Mesothelial cell of epicardium (in vitro differentiated cells): ENCODE measurements around the gene ABCG4. TPM values are rescaled to one million over a fixed set of nuclear protein-coding genes. Genes with fewer than 3 reads are reported as not detected.
A peak's percentile ranks its signal among the peaks of the same experiment; 100 is the strongest.
"Not testable (repeated sequence)": the region's sequence is repeated elsewhere in the genome, so short reads cannot be mapped to it uniquely, and the experiment has no call there.

ENCODE experiments used
- DNase-seq, 2 experiments: peaks; one replicate each; pipeline ENCODE4 v3.0.0; 2021; ENCODE audit warnings: low spot score in 2 of 2; ENCODE audit not compliant: unreplicated experiment in 2 of 2
- H3K27ac Mint-ChIP-seq: 2 replicates; pipeline ENCODE4 v1.8.0; 2021; ENCODE audit warnings: mixed read lengths
- H3K27me3 Mint-ChIP-seq: 2 replicates; pipeline ENCODE4 v1.8.0; 2021; ENCODE audit warnings: low read depth, mixed read lengths
- H3K36me3 Mint-ChIP-seq: 2 replicates; pipeline ENCODE4 v1.8.0; 2021; ENCODE audit warnings: mixed read lengths
- H3K4me1 Mint-ChIP-seq: 2 replicates; pipeline ENCODE4 v1.8.0; 2021; ENCODE audit warnings: mixed read lengths
- H3K4me3 Mint-ChIP-seq: 2 replicates; pipeline ENCODE4 v1.8.0; 2021; ENCODE audit warnings: mild to moderate bottlenecking, moderate library complexity, mixed read lengths
- H3K9me3 Mint-ChIP-seq: 2 replicates; pipeline ENCODE4 v1.8.0; 2021; ENCODE audit warnings: mixed read lengths
- total RNA-seq: library from RNA; stranded (reverse); gene quantifications from 3 replicates; pipeline ENCODE4 v1.2.1, GENCODE V29; 2021
- TF ChIP-seq, protein P1 (sequence below): fragments of 200-600 bp; sonication (generic); IDR thresholded peaks from one replicate; pipeline ENCODE4 v1.5.0; 2021; ENCODE audit warnings: antibody characterized with exemption; ENCODE audit not compliant: unreplicated experiment

ABCG4 gene
- total RNA-seq = 1.9 to 2.6 TPM (median 2.0 TPM) in 3 replicates

GRCh38 chr11:119149018-119149785, at the start of gene ABCG4:
Gene ABCG4, plus strand, starts transcription at chr11:119149052. Its CDS starts 914 bp downstream, at chr11:119149966.
- Mint-ChIP-seq H3K27ac (no peak within 1 kb of the TSS), H3K36me3 (no peaks in the 10 kb centered on the region), H3K27me3 (peaks cover 80% of the 10 kb centered on the region), H3K4me1 (peaks cover 2% of the 10 kb centered on the region), H3K4me3 (peak within 1 kb of the TSS; percentile 67), H3K9me3 (no peaks in the 10 kb centered on the region)
- DNase-seq = peak in 1 of 2 experiments; percentile 54
- TF ChIP-seq, protein P1, sequence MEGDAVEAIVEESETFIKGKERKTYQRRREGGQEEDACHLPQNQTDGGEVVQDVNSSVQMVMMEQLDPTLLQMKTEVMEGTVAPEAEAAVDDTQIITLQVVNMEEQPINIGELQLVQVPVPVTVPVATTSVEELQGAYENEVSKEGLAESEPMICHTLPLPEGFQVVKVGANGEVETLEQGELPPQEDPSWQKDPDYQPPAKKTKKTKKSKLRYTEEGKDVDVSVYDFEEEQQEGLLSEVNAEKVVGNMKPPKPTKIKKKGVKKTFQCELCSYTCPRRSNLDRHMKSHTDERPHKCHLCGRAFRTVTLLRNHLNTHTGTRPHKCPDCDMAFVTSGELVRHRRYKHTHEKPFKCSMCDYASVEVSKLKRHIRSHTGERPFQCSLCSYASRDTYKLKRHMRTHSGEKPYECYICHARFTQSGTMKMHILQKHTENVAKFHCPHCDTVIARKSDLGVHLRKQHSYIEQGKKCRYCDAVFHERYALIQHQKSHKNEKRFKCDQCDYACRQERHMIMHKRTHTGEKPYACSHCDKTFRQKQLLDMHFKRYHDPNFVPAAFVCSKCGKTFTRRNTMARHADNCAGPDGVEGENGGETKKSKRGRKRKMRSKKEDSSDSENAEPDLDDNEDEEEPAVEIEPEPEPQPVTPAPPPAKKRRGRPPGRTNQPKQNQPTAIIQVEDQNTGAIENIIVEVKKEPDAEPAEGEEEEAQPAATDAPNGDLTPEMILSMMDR = no peak

DNA sequence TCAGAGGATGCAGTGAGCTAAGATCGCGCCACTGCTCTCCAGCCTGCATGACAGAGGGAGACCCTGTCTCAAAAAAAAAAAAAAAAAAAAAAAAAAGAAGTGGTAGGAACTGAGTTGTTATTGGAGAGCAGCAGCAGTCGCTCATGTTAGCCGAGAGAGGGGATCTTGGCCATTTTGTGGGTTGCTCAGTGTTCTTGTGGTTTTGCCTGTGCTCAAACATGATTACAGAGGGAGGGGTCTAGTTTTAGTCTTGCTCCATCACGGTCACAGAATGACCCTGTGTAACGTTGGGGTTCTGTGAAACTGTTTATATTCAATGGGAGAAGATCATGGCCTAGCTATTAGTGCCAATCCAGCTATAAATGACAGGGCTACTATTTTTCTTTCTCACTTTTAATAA, 49.1 kb upstream of the ABCG4 start:
- peaks cover 20% of the 10 kb centered on the region for H3K36me3 Mint-ChIP-seq
- no peak overlapping the region for H3K4me3 Mint-ChIP-seq
- TF ChIP-seq, protein P1 = no peak
- DNase-seq = no peak
- no peaks in the 10 kb centered on the region for H3K9me3 Mint-ChIP-seq
- peaks cover 38% of the 10 kb centered on the region for H3K4me1 Mint-ChIP-seq
- H3K27me3 Mint-ChIP-seq = no peaks in the 10 kb centered on the region
- H3K27ac Mint-ChIP-seq = no peak overlapping the region

GRCh38 chr11:119100246-119100970, 48.4 kb upstream of the ABCG4 start:
- H3K36me3 Mint-ChIP-seq = peaks cover 20% of the 10 kb centered on the region
- DNase-seq = no peak
- TF ChIP-seq, protein P1 = no peak
- H3K4me3 Mint-ChIP-seq = peak overlapping the region; percentile 80
- H3K27me3 Mint-ChIP-seq = no peaks in the 10 kb centered on the region
- peak overlapping the region; percentile 77 for H3K27ac Mint-ChIP-seq
- no peaks in the 10 kb centered on the region for H3K9me3 Mint-ChIP-seq
- peaks cover 42% of the 10 kb centered on the region for H3K4me1 Mint-ChIP-seq

DNA sequence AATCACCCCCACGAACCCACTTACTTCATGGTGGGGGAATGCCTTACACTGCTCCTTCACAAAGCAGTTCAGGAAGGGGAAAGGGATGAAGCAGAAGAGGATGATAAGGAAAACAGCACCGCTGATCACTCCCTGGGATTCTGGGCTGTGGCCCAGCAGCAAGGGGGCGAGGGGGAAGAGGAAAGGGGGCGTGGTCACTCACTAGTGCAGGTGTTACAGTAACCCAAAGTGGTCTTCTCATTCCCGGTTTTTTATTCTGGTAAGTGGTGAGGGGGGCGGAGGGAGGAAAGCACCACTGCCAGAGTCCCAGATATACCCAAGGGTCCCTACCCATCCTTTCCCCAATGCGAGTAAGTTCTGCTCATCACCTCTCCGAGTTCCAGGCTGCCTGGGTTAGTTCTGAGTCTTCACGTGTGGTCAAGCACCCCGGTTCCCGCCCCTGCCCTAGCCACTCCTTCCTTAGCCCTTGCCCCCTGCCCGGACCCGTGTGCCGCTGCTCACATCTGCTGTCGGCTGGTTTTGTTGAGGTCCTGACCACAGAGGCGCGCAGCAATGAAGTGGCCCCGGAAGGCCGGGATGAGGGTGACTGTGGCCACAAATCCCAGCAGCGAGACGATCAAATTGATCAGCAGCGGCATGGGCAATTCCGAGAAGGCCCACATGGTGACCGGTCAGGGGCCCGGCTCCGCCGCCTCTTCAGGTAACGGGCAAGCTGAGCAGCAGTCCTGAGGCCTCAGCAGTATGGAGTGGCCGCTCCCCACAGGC, 47.7 kb upstream of the ABCG4 start:
- peaks cover 20% of the 10 kb centered on the region for H3K36me3 Mint-ChIP-seq
- H3K27me3 Mint-ChIP-seq = no peaks in the 10 kb centered on the region
- H3K4me3 Mint-ChIP-seq = peak overlapping the region; percentile 80
- peak overlapping the region; percentile 100 for H3K27ac Mint-ChIP-seq
- TF ChIP-seq, protein P1 = no peak
- DNase-seq = no peak
- H3K9me3 Mint-ChIP-seq = no peaks in the 10 kb centered on the region
- peaks cover 40% of the 10 kb centered on the region for H3K4me1 Mint-ChIP-seq

GRCh38 chr11:119101759-119102423, 47.0 kb upstream of the ABCG4 start, which contains the start of gene DPAGT1:
Gene DPAGT1, minus strand, starts transcription at chr11:119101853. Its CDS starts 198 bp downstream, at chr11:119101655.
- peaks cover 48% of the 10 kb centered on the region for H3K4me1 Mint-ChIP-seq
- peak within 1 kb of the TSS; percentile 100 for H3K27ac Mint-ChIP-seq
- H3K9me3 Mint-ChIP-seq = no peaks in the 10 kb centered on the region
- peak; percentile 55 to 77 for DNase-seq
- peak within 1 kb of the TSS; percentile 80 for H3K4me3 Mint-ChIP-seq
- TF ChIP-seq, protein P1 = no peak
- H3K36me3 Mint-ChIP-seq = peaks cover 15% of the 10 kb centered on the region
- H3K27me3 Mint-ChIP-seq = no peaks in the 10 kb centered on the region

GRCh38 chr11:119103161-119103664, 45.6 kb upstream of the ABCG4 start:
- DNase-seq, H3K27me3 Mint-ChIP-seq, H3K9me3 Mint-ChIP-seq, H3K36me3 Mint-ChIP-seq: not testable (repeated sequence)
- peaks cover 52% of the 10 kb centered on the region for H3K4me1 Mint-ChIP-seq
- peak overlapping the region; percentile 20 for H3K4me3 Mint-ChIP-seq
- peak overlapping the region; percentile 100 for H3K27ac Mint-ChIP-seq
